ENCODE results near the gene NBPF14.
A peak's percentile ranks its signal among the peaks of the same experiment; 100 is the strongest.
"Not testable (repeated sequence)": the region's sequence is repeated elsewhere in the genome, so short reads cannot be mapped to it uniquely, and the experiment has no call there.

The NBPF14 gene

GRCh38 chr1:148595911-148596310, at the start of gene NBPF14:
Gene NBPF14, minus strand, starts transcription at chr1:148596011. Its CDS starts 294 bp downstream, at chr1:148595717.
- DNase-seq (ENCODE audit: low spot score): not testable (repeated sequence)

- not testable (repeated sequence) for DNase-seq (ENCODE audit: low spot score)
Measured at GRCh38 chr1:148625451-148625850, 29.6 kb upstream of the NBPF14 start.

GRCh38 chr1:148618216-148618615, 22.4 kb upstream of the NBPF14 start:
- DNase-seq (ENCODE audit: low spot score): not testable (repeated sequence)

- not testable (repeated sequence) for DNase-seq (ENCODE audit: low spot score)
Measured at GRCh38 chr1:148605266-148605665, 9.5 kb upstream of the NBPF14 start.

- not testable (repeated sequence) for DNase-seq (ENCODE audit: low spot score)
Measured at GRCh38 chr1:148595360-148595759, 451 bp downstream of the NBPF14 start.

GRCh38 chr1:148591098-148591497, 4.7 kb downstream of the NBPF14 start:
- not testable (repeated sequence) for DNase-seq (ENCODE audit: low spot score)

GRCh38 chr1:148532158-148532557, 63.7 kb downstream of the NBPF14 start:
- not testable (repeated sequence) for DNase-seq (ENCODE audit: low spot score)

GRCh38 chr1:148529101-148529567, 66.7 kb downstream of the NBPF14 start:
- not testable (repeated sequence) for DNase-seq (ENCODE audit: low spot score)

- DNase-seq (ENCODE audit: low spot score): not testable (repeated sequence)
Measured at GRCh38 chr1:148528591-148528990, 67.2 kb downstream of the NBPF14 start.

- DNase-seq (ENCODE audit: low spot score): not testable (repeated sequence)
Measured at GRCh38 chr1:148526587-148526986, 69.2 kb downstream of the NBPF14 start.

GRCh38 chr1:148523205-148524144, 72.3 kb downstream of the NBPF14 start:
- not testable (repeated sequence) for DNase-seq (ENCODE audit: low spot score)

GRCh38 chr1:148522561-148523204, 73.1 kb downstream of the NBPF14 start:
- DNase-seq (ENCODE audit: low spot score): peak; percentile 14

GRCh38 chr1:148522072-148522471, 73.7 kb downstream of the NBPF14 start:
- DNase-seq (ENCODE audit: low spot score): not testable (repeated sequence)

GRCh38 chr1:148514310-148514709, 81.5 kb downstream of the NBPF14 start:
- not testable (repeated sequence) for DNase-seq (ENCODE audit: low spot score)

GRCh38 chr1:148512571-148513184, 83.1 kb downstream of the NBPF14 start:
- not testable (repeated sequence) for DNase-seq (ENCODE audit: low spot score)

GRCh38 chr1:148493933-148494332, 101.9 kb downstream of the NBPF14 start:
- not testable (repeated sequence) for DNase-seq (ENCODE audit: low spot score)

- DNase-seq (ENCODE audit: low spot score): not testable (repeated sequence)
Measured at GRCh38 chr1:148483029-148483428, 112.8 kb downstream of the NBPF14 start, which contains the start of gene PPIAL4G. Gene PPIAL4G, minus strand, starts transcription at chr1:148483302. Its CDS starts 50 bp downstream, at chr1:148483252.

All from D341Med (cell line).